ENCODE data around the gene NRG2. TPM values are rescaled to one million over a fixed set of nuclear protein-coding genes. Genes with fewer than 3 reads are reported as not detected.

The NRG2 gene
- total RNA-seq, 2 experiments from 2014 or later, result 0.08 to 0.17 TPM

- ATAC-seq (ENCODE audit: poor library complexity) (no peak), DNase-seq (no peak)
- ChIA-PET CTCF (no interaction called here), POLR2A (no interaction called here)
- Histone ChIP-seq H3K27me3 (ENCODE audit: control insufficient read depth in 1 of 2, insufficient read depth in 2 of 2, low read length in 2 of 2) (peaks cover 8 to 17% of the 10 kb centered on the region in 2 experiments), H3K4me1 (ENCODE audit: insufficient read depth, low read length) (no peaks in the 10 kb centered on the region), H3K9me3 (ENCODE audit: control insufficient read depth in 1 of 2, insufficient read depth in 1 of 2, low read length in 2 of 2) (no peaks in the 10 kb centered on the region), H3K4me3 (ENCODE audit: low read length) (no peak overlapping the region), H3K27ac (ENCODE audit: low read depth in 1 of 2, low read length in 2 of 2) (no peak overlapping the region), H3K36me3 (ENCODE audit: insufficient read depth, low read length) (no peaks in the 10 kb centered on the region)
- no peaks in the 10 kb centered on the region for H3K27me3 Mint-ChIP-seq
- no peak overlapping the region for H3K4me3 Mint-ChIP-seq
- H3K4me1 Mint-ChIP-seq (ENCODE audit: low read depth), result no peaks in the 10 kb centered on the region
- H3K27ac Mint-ChIP-seq, result no peak overlapping the region
- no peaks in the 10 kb centered on the region for H3K9me3 Mint-ChIP-seq
- intact Hi-C loops (cut with DNase I, micrococcal nuclease), result no loop called here
- no peak for TF ChIP-seq CTCF (IDR thresholded peaks at IDR 0.05)
- no peaks in the 10 kb centered on the region for H3K36me3 Mint-ChIP-seq (ENCODE audit: low read depth)
Observed at GRCh38 chr5:140015706-140016105, 27.4 kb downstream of the NRG2 start.

DNA sequence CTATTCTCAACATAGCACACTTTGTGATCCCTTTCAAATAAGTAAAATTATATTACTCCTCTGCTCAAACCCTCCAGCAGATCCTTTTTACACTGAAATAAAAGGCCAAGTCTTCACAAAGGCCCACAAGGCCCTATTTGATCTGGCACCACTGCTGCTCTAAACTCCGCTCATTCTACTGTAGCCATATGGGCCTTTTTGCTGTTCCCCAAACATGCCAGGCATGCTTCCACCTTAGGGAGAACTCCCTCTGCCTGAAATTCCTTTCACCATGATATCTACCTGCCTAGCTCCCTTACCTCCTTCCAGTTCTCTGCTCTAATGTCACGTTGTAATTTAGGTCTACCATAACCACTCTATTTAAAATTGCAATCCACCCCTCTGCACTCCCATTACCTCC lies 28.3 kb downstream of the NRG2 start:
- H3K9me3 ChIP-seq (ENCODE audit: control insufficient read depth in 1 of 2, insufficient read depth in 1 of 2, low read length in 2 of 2), result no peaks in the 10 kb centered on the region
- ATAC-seq (ENCODE audit: poor library complexity), result no peak

GRCh38 chr5:140013536-140013935 lies 29.6 kb downstream of the NRG2 start:
- intact Hi-C loops (cut with DNase I, micrococcal nuclease), result no loop called here
- Mint-ChIP-seq H3K27me3 (peaks cover 5% of the 10 kb centered on the region), H3K27ac (no peak overlapping the region), H3K36me3 (ENCODE audit: low read depth) (no peaks in the 10 kb centered on the region), H3K4me1 (ENCODE audit: low read depth) (no peaks in the 10 kb centered on the region), H3K9me3 (no peaks in the 10 kb centered on the region), H3K4me3 (no peak overlapping the region)
- ATAC-seq (ENCODE audit: poor library complexity) (no peak), DNase-seq (no peak)
- no peak for TF ChIP-seq CTCF (IDR thresholded peaks at IDR 0.05)
- Histone ChIP-seq H3K27ac (ENCODE audit: low read depth in 1 of 2, low read length in 2 of 2) (no peak overlapping the region), H3K4me3 (ENCODE audit: low read length) (no peak overlapping the region), H3K4me1 (ENCODE audit: insufficient read depth, low read length) (no peaks in the 10 kb centered on the region), H3K9me3 (ENCODE audit: control insufficient read depth in 1 of 2, insufficient read depth in 1 of 2, low read length in 2 of 2) (no peaks in the 10 kb centered on the region), H3K27me3 (ENCODE audit: control insufficient read depth in 1 of 2, insufficient read depth in 2 of 2, low read length in 2 of 2) (peaks cover 8 to 10% of the 10 kb centered on the region in 2 experiments), H3K36me3 (ENCODE audit: insufficient read depth, low read length) (no peaks in the 10 kb centered on the region)
- ChIA-PET POLR2A (no interaction called here), CTCF (no interaction called here)

More for the DNA sequence above, 28.3 kb downstream of the NRG2 start:
- CTCF ChIA-PET, result no interaction called here
- H3K27me3 ChIP-seq (ENCODE audit: control insufficient read depth in 1 of 2, insufficient read depth in 2 of 2, low read length in 2 of 2), result peaks cover 8 to 11% of the 10 kb centered on the region in 2 experiments
- intact Hi-C loops (cut with DNase I, micrococcal nuclease), result no loop called here
- no peaks in the 10 kb centered on the region for H3K36me3 Mint-ChIP-seq (ENCODE audit: low read depth)
- H3K27me3 Mint-ChIP-seq, result peaks cover 1% of the 10 kb centered on the region
- no peaks in the 10 kb centered on the region for H3K36me3 ChIP-seq (ENCODE audit: insufficient read depth, low read length)
- H3K4me1 Mint-ChIP-seq (ENCODE audit: low read depth), result no peaks in the 10 kb centered on the region
- no peaks in the 10 kb centered on the region for H3K4me1 ChIP-seq (ENCODE audit: insufficient read depth, low read length)
- no peak for TF ChIP-seq CTCF (IDR thresholded peaks at IDR 0.05)
- H3K4me3 Mint-ChIP-seq, result no peak overlapping the region
- no peak for DNase-seq
- POLR2A ChIA-PET, result no interaction called here
- H3K4me3 ChIP-seq (ENCODE audit: low read length), result no peak overlapping the region
- no peak overlapping the region for H3K27ac ChIP-seq (ENCODE audit: low read depth in 1 of 2, low read length in 2 of 2)
- no peak overlapping the region for H3K27ac Mint-ChIP-seq
- no peaks in the 10 kb centered on the region for H3K9me3 Mint-ChIP-seq
